Astrocyte (in vitro differentiated cells and primary cell): ENCODE data around the gene TIAM2. TPM values are rescaled to one million over a fixed set of nuclear protein-coding genes. Genes with fewer than 3 reads are reported as not detected.

Experiments used
- DNase-seq: peaks from one replicate; pipeline ENCODE4 v3.0.0-alpha.2; 2010; ENCODE audit warnings: low read depth
- FAIRE-seq: peaks from 2 replicates; lab custom pipeline; 2011; peaks lifted over from hg19 to GRCh38; lab: Jason Lieb, UNC
- H2AFZ ChIP-seq: 2 replicates; pipeline ENCODE4 v1.6.0; 2012; ENCODE audit warnings: low read depth, low read length, inconsistent platforms
- H3K27ac ChIP-seq: 2 replicates; pipeline ENCODE4 v1.5.1; 2011; ENCODE audit warnings: low read depth, low read length, inconsistent platforms
- H3K27me3 ChIP-seq: 2 replicates; pipeline ENCODE4 v1.6.0; 2011; ENCODE audit warnings: low read length, inconsistent platforms; ENCODE audit not compliant: insufficient read depth
- H3K36me3 ChIP-seq: 2 replicates; pipeline ENCODE4 v1.5.1; 2011; ENCODE audit warnings: low read length, inconsistent platforms; ENCODE audit not compliant: insufficient read depth
- H3K4me1 ChIP-seq: 2 replicates; pipeline ENCODE4 v1.5.1; 2011; ENCODE audit warnings: low read length, inconsistent platforms; ENCODE audit not compliant: insufficient read depth
- H3K4me2 ChIP-seq: 2 replicates; pipeline ENCODE4 v1.6.0; 2012; ENCODE audit warnings: low read length, inconsistent platforms
- H3K4me3 ChIP-seq: 2 replicates; pipeline ENCODE4 v1.5.1; 2011; ENCODE audit warnings: low read depth, mild to moderate bottlenecking, low read length, inconsistent platforms; ENCODE audit not compliant: insufficient read depth
- H3K79me2 ChIP-seq: 2 replicates; pipeline ENCODE4 v1.6.0; 2012; ENCODE audit warnings: mild to moderate bottlenecking, low read length, inconsistent platforms; ENCODE audit not compliant: insufficient read depth
- H3K9ac ChIP-seq: 2 replicates; pipeline ENCODE4 v1.6.0; 2012; ENCODE audit warnings: mild to moderate bottlenecking, low read length, inconsistent platforms
- H3K9me3 ChIP-seq: 2 replicates; pipeline ENCODE4 v1.5.1; 2012; ENCODE audit warnings: low read depth, mild to moderate bottlenecking, low read length, inconsistent platforms; ENCODE audit not compliant: insufficient read depth
- H4K20me1 ChIP-seq: 2 replicates; pipeline ENCODE4 v1.6.0; 2012; ENCODE audit warnings: low read length, inconsistent platforms; ENCODE audit not compliant: insufficient read depth
- H3K27ac Mint-ChIP-seq: one replicate; pipeline ENCODE4 v1.8.0; 2021; ENCODE audit warnings: mild to moderate bottlenecking, mixed read lengths; ENCODE audit not compliant: unreplicated experiment
- H3K27me3 Mint-ChIP-seq: one replicate; pipeline ENCODE4 v1.8.0; 2021; ENCODE audit warnings: low read depth, mixed read lengths; ENCODE audit not compliant: unreplicated experiment
- H3K36me3 Mint-ChIP-seq: one replicate; pipeline ENCODE4 v1.8.0; 2021; ENCODE audit warnings: low read depth, mixed read lengths; ENCODE audit not compliant: unreplicated experiment
- H3K4me1 Mint-ChIP-seq: one replicate; pipeline ENCODE4 v1.8.0; 2021; ENCODE audit warnings: low read depth, mixed read lengths; ENCODE audit not compliant: unreplicated experiment
- H3K4me3 Mint-ChIP-seq: one replicate; pipeline ENCODE4 v1.8.0; 2021; ENCODE audit warnings: mild to moderate bottlenecking, moderate library complexity, mixed read lengths; ENCODE audit not compliant: unreplicated experiment
- H3K9me3 Mint-ChIP-seq: one replicate; pipeline ENCODE4 v1.8.0; 2021; ENCODE audit warnings: mild to moderate bottlenecking, mixed read lengths; ENCODE audit not compliant: unreplicated experiment
- EZH2 ChIP-seq: IDR thresholded peaks from 2 replicates; pipeline ENCODE4 v1.6.1; 2012; ENCODE audit warnings: mild to moderate bottlenecking, low read length, inconsistent platforms; ENCODE audit not compliant: insufficient read depth
- total RNA-seq: library from RNA; stranded (reverse); gene quantifications from 2 replicates; pipeline ENCODE4 v1.2.1, GENCODE V29; 2021
- TF ChIP-seq, protein P1 (sequence below): IDR thresholded peaks from 2 replicates; pipeline ENCODE4 v1.5.1; 2011; ENCODE audit warnings: low read depth, mild to moderate bottlenecking, inconsistent platforms, low read length, moderate library complexity; ENCODE audit not compliant: insufficient read depth

Gene TIAM2
- total RNA-seq, 1 donor from 2014 or later, result 23.6 TPM

GRCh38 chr6:155066361-155066760 is 71.2 kb downstream of the TIAM2 start:
- no peaks in the 10 kb centered on the region for H3K27me3 Mint-ChIP-seq
- TF ChIP-seq EZH2, result no peak
- TF ChIP-seq, protein P1, sequence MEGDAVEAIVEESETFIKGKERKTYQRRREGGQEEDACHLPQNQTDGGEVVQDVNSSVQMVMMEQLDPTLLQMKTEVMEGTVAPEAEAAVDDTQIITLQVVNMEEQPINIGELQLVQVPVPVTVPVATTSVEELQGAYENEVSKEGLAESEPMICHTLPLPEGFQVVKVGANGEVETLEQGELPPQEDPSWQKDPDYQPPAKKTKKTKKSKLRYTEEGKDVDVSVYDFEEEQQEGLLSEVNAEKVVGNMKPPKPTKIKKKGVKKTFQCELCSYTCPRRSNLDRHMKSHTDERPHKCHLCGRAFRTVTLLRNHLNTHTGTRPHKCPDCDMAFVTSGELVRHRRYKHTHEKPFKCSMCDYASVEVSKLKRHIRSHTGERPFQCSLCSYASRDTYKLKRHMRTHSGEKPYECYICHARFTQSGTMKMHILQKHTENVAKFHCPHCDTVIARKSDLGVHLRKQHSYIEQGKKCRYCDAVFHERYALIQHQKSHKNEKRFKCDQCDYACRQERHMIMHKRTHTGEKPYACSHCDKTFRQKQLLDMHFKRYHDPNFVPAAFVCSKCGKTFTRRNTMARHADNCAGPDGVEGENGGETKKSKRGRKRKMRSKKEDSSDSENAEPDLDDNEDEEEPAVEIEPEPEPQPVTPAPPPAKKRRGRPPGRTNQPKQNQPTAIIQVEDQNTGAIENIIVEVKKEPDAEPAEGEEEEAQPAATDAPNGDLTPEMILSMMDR, result no peak
- H3K4me3 ChIP-seq, result no peak overlapping the region
- H3K9me3 ChIP-seq, result no peaks in the 10 kb centered on the region
- no peak overlapping the region for H3K9ac ChIP-seq
- H3K36me3 Mint-ChIP-seq, result peaks cover 3% of the 10 kb centered on the region
- H4K20me1 ChIP-seq, result no peaks in the 10 kb centered on the region
- H3K36me3 ChIP-seq, result no peaks in the 10 kb centered on the region
- H3K4me1 ChIP-seq, result peaks cover 5% of the 10 kb centered on the region
- no peak overlapping the region for H3K27ac Mint-ChIP-seq
- H3K27me3 ChIP-seq, result no peaks in the 10 kb centered on the region
- H3K9me3 Mint-ChIP-seq, result peaks cover 6% of the 10 kb centered on the region
- FAIRE-seq (no peak), DNase-seq (peak; percentile 40)
- H3K4me1 Mint-ChIP-seq, result peaks cover 12% of the 10 kb centered on the region
- H2AFZ ChIP-seq, result no peak overlapping the region
- H3K27ac ChIP-seq, result no peak overlapping the region
- no peak overlapping the region for H3K4me3 Mint-ChIP-seq
- H3K4me2 ChIP-seq, result no peak overlapping the region
- no peaks in the 10 kb centered on the region for H3K79me2 ChIP-seq

GRCh38 chr6:155066921-155067680 is 72.0 kb downstream of the TIAM2 start:
- no peak overlapping the region for H3K27ac ChIP-seq
- no peak overlapping the region for H2AFZ ChIP-seq
- H3K27me3 ChIP-seq, result no peaks in the 10 kb centered on the region
- H3K4me1 Mint-ChIP-seq, result peaks cover 12% of the 10 kb centered on the region
- H3K4me2 ChIP-seq, result no peak overlapping the region
- H3K4me3 ChIP-seq, result no peak overlapping the region
- peaks cover 5% of the 10 kb centered on the region for H3K4me1 ChIP-seq
- no peaks in the 10 kb centered on the region for H3K79me2 ChIP-seq
- no peak for DNase-seq
- peaks cover 6% of the 10 kb centered on the region for H3K9me3 Mint-ChIP-seq
- no peak for FAIRE-seq
- peak overlapping the region; percentile 53 for H3K27ac Mint-ChIP-seq
- H3K36me3 ChIP-seq, result no peaks in the 10 kb centered on the region
- no peaks in the 10 kb centered on the region for H3K27me3 Mint-ChIP-seq
- peaks cover 3% of the 10 kb centered on the region for H3K36me3 Mint-ChIP-seq
- no peaks in the 10 kb centered on the region for H4K20me1 ChIP-seq
- H3K9ac ChIP-seq, result no peak overlapping the region
- H3K9me3 ChIP-seq, result no peaks in the 10 kb centered on the region
- no peak for TF ChIP-seq EZH2
- TF ChIP-seq, protein P1, result no peak
- H3K4me3 Mint-ChIP-seq, result no peak overlapping the region

DNA sequence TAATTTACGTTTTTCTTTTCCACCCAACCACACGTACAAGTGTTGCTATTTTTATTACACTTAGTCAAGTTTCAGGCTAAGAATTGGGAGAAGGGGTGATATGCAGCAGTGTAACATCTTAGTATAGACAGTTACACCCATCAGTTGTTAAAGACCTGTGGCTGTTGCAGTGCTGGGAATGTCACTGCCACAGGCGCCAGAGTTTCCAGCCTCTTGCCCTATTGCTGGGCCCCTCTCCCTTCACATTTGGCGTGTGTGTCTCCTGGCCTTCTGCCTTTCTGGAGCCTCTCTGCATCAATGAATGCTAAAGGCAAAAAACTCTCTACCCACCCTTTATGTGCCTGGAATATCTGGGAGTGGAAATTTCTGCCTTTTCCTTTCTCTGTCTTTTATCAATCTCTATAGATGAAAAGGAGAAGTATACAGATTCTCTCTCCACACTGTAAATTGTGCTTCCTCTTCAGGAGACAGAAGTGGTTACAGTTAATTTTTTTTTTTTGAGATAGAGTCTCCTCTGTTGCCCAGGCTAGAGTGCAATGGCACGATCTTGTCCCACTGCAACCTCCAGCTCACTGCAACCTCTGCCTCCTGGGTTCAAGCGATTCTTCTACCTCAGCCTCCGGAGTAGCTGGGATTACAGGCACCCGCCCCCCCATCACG is 73.0 kb downstream of the TIAM2 start:
- H3K27ac ChIP-seq, result no peak overlapping the region
- H3K4me3 Mint-ChIP-seq, result no peak overlapping the region
- TF ChIP-seq, protein P1, result no peak
- no peak for TF ChIP-seq EZH2
- H3K36me3 Mint-ChIP-seq, result peaks cover 7% of the 10 kb centered on the region
- peaks cover 4% of the 10 kb centered on the region for H3K4me1 ChIP-seq
- H3K27me3 Mint-ChIP-seq, result no peaks in the 10 kb centered on the region
- peaks cover 9% of the 10 kb centered on the region for H3K4me1 Mint-ChIP-seq
- FAIRE-seq (no peak), DNase-seq (no peak)
- no peak overlapping the region for H3K4me2 ChIP-seq
- no peaks in the 10 kb centered on the region for H3K36me3 ChIP-seq
- H3K79me2 ChIP-seq, result no peaks in the 10 kb centered on the region
- H3K4me3 ChIP-seq, result no peak overlapping the region
- H3K27me3 ChIP-seq, result no peaks in the 10 kb centered on the region
- peaks cover 3% of the 10 kb centered on the region for H3K9me3 Mint-ChIP-seq
- no peak overlapping the region for H3K9ac ChIP-seq
- H2AFZ ChIP-seq, result no peak overlapping the region
- H4K20me1 ChIP-seq, result no peaks in the 10 kb centered on the region
- H3K9me3 ChIP-seq, result no peaks in the 10 kb centered on the region
- H3K27ac Mint-ChIP-seq, result no peak overlapping the region
